Measurements from ENCODE around the gene IQSEC1.
A peak's percentile ranks its signal among the peaks of the same experiment; 100 is the strongest.

The IQSEC1 gene

DNA sequence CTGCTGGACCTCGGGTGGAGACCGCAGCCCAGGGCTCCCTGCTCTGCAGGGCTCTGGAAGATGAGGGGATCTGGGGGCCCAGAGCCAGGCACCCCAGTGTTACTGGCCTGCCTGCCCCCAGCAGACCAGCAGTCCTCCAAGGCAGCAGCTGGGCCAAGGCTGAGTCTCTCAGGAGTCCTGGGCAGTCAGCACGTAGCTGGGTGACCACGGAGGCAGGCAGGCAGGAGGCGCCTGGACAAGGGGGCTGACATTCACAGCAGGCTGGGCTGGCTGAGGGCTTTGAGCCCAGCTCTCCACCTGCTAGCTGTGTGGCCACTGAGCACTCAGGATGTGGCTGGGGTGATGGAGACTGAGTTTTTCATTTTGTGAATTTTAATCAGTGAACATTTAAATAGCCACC, 67.9 kb downstream of the IQSEC1 start:
- Histone ChIP-seq H3K9ac (ENCODE audit: low read length) (no peak overlapping the region), H3K4ac (ENCODE audit: low read depth in 1 of 2, low read length in 2 of 2) (no peak overlapping the region), H3K36me3 (ENCODE audit: control insufficient read depth in 1 of 2, insufficient read depth in 2 of 2, low read depth in 1 of 2, low read length in 2 of 2) (peaks cover 0 to 17% of the 10 kb centered on the region in 2 experiments), H2AFZ (ENCODE audit: low read depth, low read length) (no peak overlapping the region), H3K18ac (ENCODE audit: low read depth in 1 of 2, low read length in 2 of 2) (no peak overlapping the region), H2BK120ac (ENCODE audit: low read depth, low read length) (no peak overlapping the region), H2BK12ac (ENCODE audit: low read length in 2 of 2) (no peak overlapping the region), H2BK15ac (ENCODE audit: low read depth, poor library complexity, severe bottlenecking) (no peak overlapping the region), H2BK5ac (ENCODE audit: low read depth, low read length, poor library complexity, severe bottlenecking) (no peak overlapping the region), H3K4me2 (ENCODE audit: low read length, poor library complexity, severe bottlenecking) (no peak overlapping the region), H2AK5ac (ENCODE audit: low read length, severe bottlenecking) (no peak overlapping the region), H3K23ac (ENCODE audit: low read length in 2 of 2) (no peak overlapping the region), H3K27ac (ENCODE audit: low read length, poor library complexity, severe bottlenecking) (no peak overlapping the region), H3K14ac (ENCODE audit: low read length in 2 of 2) (no peak overlapping the region), H3K4me1 (ENCODE audit: control insufficient read depth, insufficient read depth, low read depth, low read length) (peaks cover 27% of the 10 kb centered on the region), H3K9me3 (ENCODE audit: control insufficient read depth, low read length) (no peaks in the 10 kb centered on the region), H3K4me3 (ENCODE audit: insufficient read depth in 1 of 2, low read depth in 1 of 2, low read length in 2 of 2) (no peak overlapping the region), H4K91ac (ENCODE audit: low read length) (peak overlapping the region; percentile 65), H4K8ac (ENCODE audit: low read length) (no peak overlapping the region), H3K27me3 (ENCODE audit: control insufficient read depth in 1 of 2, insufficient read depth in 1 of 2, low read length in 2 of 2) (peaks cover 0 to 32% of the 10 kb centered on the region in 2 experiments), H3K79me1 (replicated peaks; ENCODE audit: low read length, poor library complexity, severe bottlenecking) (peaks cover 29% of the 10 kb centered on the region)
- WGBS = 70% methylated on average over 5 of the region's 5 CpGs
- DNase-seq = no peak

DNA sequence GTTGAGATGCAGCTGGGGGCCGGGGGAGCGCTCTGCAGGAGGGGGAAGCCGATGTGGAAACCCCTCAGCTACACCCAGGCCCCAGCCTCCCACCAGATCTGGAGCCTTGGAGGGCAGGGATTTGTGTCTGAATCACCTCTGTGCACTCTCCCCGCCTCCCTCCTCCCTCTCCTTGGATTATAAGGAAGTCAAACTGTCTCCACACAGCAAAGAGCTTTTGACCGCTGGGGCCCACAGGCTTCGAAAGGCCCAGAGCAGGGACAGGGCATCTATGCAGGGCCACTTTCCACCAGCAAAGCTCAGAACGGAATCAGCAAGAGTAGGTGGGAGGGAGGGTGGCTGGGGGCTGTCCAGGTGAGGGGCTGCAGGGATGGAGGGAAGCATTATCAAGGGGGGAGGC, 68.9 kb downstream of the IQSEC1 start:
- H3K4ac ChIP-seq (ENCODE audit: low read depth in 1 of 2, low read length in 2 of 2) = no peak overlapping the region
- H3K18ac ChIP-seq (ENCODE audit: low read depth in 1 of 2, low read length in 2 of 2) = no peak overlapping the region
- 64% methylated on average over 6 of the region's 7 CpGs for WGBS
- no peak overlapping the region for H2AK5ac ChIP-seq (ENCODE audit: low read length, severe bottlenecking)
- peak overlapping the region; percentile 50 for H4K8ac ChIP-seq (ENCODE audit: low read length)
- no peaks in the 10 kb centered on the region for H3K9me3 ChIP-seq (ENCODE audit: control insufficient read depth, low read length)
- peaks cover 0 to 29% of the 10 kb centered on the region in 2 experiments for H3K27me3 ChIP-seq (ENCODE audit: control insufficient read depth in 1 of 2, insufficient read depth in 1 of 2, low read length in 2 of 2)
- peak overlapping the region; percentile 43 for H4K91ac ChIP-seq (ENCODE audit: low read length)
- peaks cover 29% of the 10 kb centered on the region for H3K79me1 ChIP-seq (replicated peaks; ENCODE audit: low read length, poor library complexity, severe bottlenecking)
- DNase-seq = no peak
- H3K27ac ChIP-seq (ENCODE audit: low read length, poor library complexity, severe bottlenecking) = peak overlapping the region; percentile 10
- H3K4me3 ChIP-seq (ENCODE audit: insufficient read depth in 1 of 2, low read depth in 1 of 2, low read length in 2 of 2) = no peak overlapping the region
- H3K23ac ChIP-seq (ENCODE audit: low read length in 2 of 2) = no peak overlapping the region
- no peak overlapping the region for H2BK120ac ChIP-seq (ENCODE audit: low read depth, low read length)
- no peak overlapping the region for H2BK12ac ChIP-seq (ENCODE audit: low read length in 2 of 2)
- H3K9ac ChIP-seq (ENCODE audit: low read length) = no peak overlapping the region
- peaks cover 27% of the 10 kb centered on the region for H3K4me1 ChIP-seq (ENCODE audit: control insufficient read depth, insufficient read depth, low read depth, low read length)
- H3K36me3 ChIP-seq (ENCODE audit: control insufficient read depth in 1 of 2, insufficient read depth in 2 of 2, low read depth in 1 of 2, low read length in 2 of 2) = peaks cover 0 to 17% of the 10 kb centered on the region in 2 experiments
- no peak overlapping the region for H2BK15ac ChIP-seq (ENCODE audit: low read depth, poor library complexity, severe bottlenecking)
- no peak overlapping the region for H3K14ac ChIP-seq (ENCODE audit: low read length in 2 of 2)
- no peak overlapping the region for H2AFZ ChIP-seq (ENCODE audit: low read depth, low read length)
- no peak overlapping the region for H3K4me2 ChIP-seq (ENCODE audit: low read length, poor library complexity, severe bottlenecking)
- H2BK5ac ChIP-seq (ENCODE audit: low read depth, low read length, poor library complexity, severe bottlenecking) = no peak overlapping the region

- Histone ChIP-seq H3K14ac (ENCODE audit: low read length in 2 of 2) (no peak overlapping the region), H2BK12ac (ENCODE audit: low read length in 2 of 2) (no peak overlapping the region), H3K9ac (ENCODE audit: low read length) (no peak overlapping the region), H2BK5ac (ENCODE audit: low read depth, low read length, poor library complexity, severe bottlenecking) (no peak overlapping the region), H2BK15ac (ENCODE audit: low read depth, poor library complexity, severe bottlenecking) (no peak overlapping the region), H3K4me3 (ENCODE audit: insufficient read depth in 1 of 2, low read depth in 1 of 2, low read length in 2 of 2) (no peak overlapping the region), H3K18ac (ENCODE audit: low read depth in 1 of 2, low read length in 2 of 2) (no peak overlapping the region), H4K91ac (ENCODE audit: low read length) (no peak overlapping the region), H3K27me3 (ENCODE audit: control insufficient read depth in 1 of 2, insufficient read depth in 1 of 2, low read length in 2 of 2) (peaks cover 0 to 24% of the 10 kb centered on the region in 2 experiments), H3K4me2 (ENCODE audit: low read length, poor library complexity, severe bottlenecking) (no peak overlapping the region), H2AFZ (ENCODE audit: low read depth, low read length) (no peak overlapping the region), H2AK5ac (ENCODE audit: low read length, severe bottlenecking) (no peak overlapping the region), H3K79me1 (replicated peaks; ENCODE audit: low read length, poor library complexity, severe bottlenecking) (peaks cover 24% of the 10 kb centered on the region), H3K4ac (ENCODE audit: low read depth in 1 of 2, low read length in 2 of 2) (no peak overlapping the region), H3K27ac (ENCODE audit: low read length, poor library complexity, severe bottlenecking) (no peak overlapping the region), H3K9me3 (ENCODE audit: control insufficient read depth, low read length) (no peaks in the 10 kb centered on the region), H2BK120ac (ENCODE audit: low read depth, low read length) (no peak overlapping the region), H4K8ac (ENCODE audit: low read length) (no peak overlapping the region), H3K23ac (ENCODE audit: low read length in 2 of 2) (no peak overlapping the region), H3K4me1 (ENCODE audit: control insufficient read depth, insufficient read depth, low read depth, low read length) (peaks cover 24% of the 10 kb centered on the region), H3K36me3 (ENCODE audit: control insufficient read depth in 1 of 2, insufficient read depth in 2 of 2, low read depth in 1 of 2, low read length in 2 of 2) (peaks cover 0 to 10% of the 10 kb centered on the region in 2 experiments)
- DNase-seq = no peak
- WGBS = 96% methylated on average over 3 of the region's 4 CpGs
These were observed 69.6 kb downstream of the IQSEC1 start for GRCh38 chr3:13003608-13004007.

DNA sequence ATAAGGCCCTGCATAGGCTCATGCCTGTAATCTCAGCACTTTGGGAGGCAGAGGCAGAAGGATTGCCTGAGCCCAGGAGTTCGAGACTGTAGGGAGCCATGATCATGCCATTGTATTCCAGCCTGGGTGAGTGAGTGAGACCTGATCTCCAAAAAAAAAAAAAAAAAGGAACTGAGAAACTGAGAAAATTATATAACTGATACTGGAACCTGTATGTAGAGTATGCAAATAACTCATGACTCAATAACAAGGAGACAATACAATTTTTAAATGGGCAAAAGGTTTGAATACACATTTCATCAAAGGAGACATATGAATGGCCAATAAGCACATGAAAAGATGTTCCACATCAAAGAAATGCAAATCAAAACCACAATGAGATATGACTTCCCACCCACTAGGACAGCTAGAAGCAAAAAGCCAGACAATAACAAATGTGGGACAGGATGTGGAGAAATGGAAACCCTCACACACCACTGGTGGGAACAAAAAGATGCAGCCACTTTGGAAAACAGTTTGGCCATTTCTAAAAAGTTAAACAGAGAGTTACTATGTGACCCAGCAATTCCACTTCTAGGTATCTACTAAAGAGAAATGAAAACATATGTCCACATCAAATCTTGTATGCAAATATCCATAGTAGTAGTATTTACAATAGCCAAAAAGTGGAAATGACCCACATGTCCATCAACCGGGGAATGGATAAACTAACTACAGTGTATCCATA, 70.7 kb downstream of the IQSEC1 start:
- WGBS = 92% methylated on average over 1 of the region's 2 CpGs
- no peak overlapping the region for H2BK120ac ChIP-seq (ENCODE audit: low read depth, low read length)
- H3K18ac ChIP-seq (ENCODE audit: low read depth in 1 of 2, low read length in 2 of 2) = no peak overlapping the region
- H3K4me3 ChIP-seq (ENCODE audit: insufficient read depth in 1 of 2, low read depth in 1 of 2, low read length in 2 of 2) = no peak overlapping the region
- H2BK15ac ChIP-seq (ENCODE audit: low read depth, poor library complexity, severe bottlenecking) = no peak overlapping the region
- no peak overlapping the region for H3K4ac ChIP-seq (ENCODE audit: low read depth in 1 of 2, low read length in 2 of 2)
- H3K36me3 ChIP-seq (ENCODE audit: control insufficient read depth in 1 of 2, insufficient read depth in 2 of 2, low read depth in 1 of 2, low read length in 2 of 2) = peaks cover 0 to 10% of the 10 kb centered on the region in 2 experiments
- no peak overlapping the region for H2BK12ac ChIP-seq (ENCODE audit: low read length in 2 of 2)
- no peak overlapping the region for H3K23ac ChIP-seq (ENCODE audit: low read length in 2 of 2)
- no peak overlapping the region for H3K9ac ChIP-seq (ENCODE audit: low read length)
- peaks cover 17% of the 10 kb centered on the region for H3K4me1 ChIP-seq (ENCODE audit: control insufficient read depth, insufficient read depth, low read depth, low read length)
- no peak overlapping the region for H3K4me2 ChIP-seq (ENCODE audit: low read length, poor library complexity, severe bottlenecking)
- H3K27ac ChIP-seq (ENCODE audit: low read length, poor library complexity, severe bottlenecking) = no peak overlapping the region
- H3K14ac ChIP-seq (ENCODE audit: low read length in 2 of 2) = no peak overlapping the region
- H3K27me3 ChIP-seq (ENCODE audit: control insufficient read depth in 1 of 2, insufficient read depth in 1 of 2, low read length in 2 of 2) = peaks cover 0 to 14% of the 10 kb centered on the region in 2 experiments
- no peak overlapping the region for H2BK5ac ChIP-seq (ENCODE audit: low read depth, low read length, poor library complexity, severe bottlenecking)
- peaks cover 20% of the 10 kb centered on the region for H3K79me1 ChIP-seq (replicated peaks; ENCODE audit: low read length, poor library complexity, severe bottlenecking)
- H3K9me3 ChIP-seq (ENCODE audit: control insufficient read depth, low read length) = no peaks in the 10 kb centered on the region
- H4K91ac ChIP-seq (ENCODE audit: low read length) = no peak overlapping the region
- no peak overlapping the region for H2AFZ ChIP-seq (ENCODE audit: low read depth, low read length)
- H2AK5ac ChIP-seq (ENCODE audit: low read length, severe bottlenecking) = no peak overlapping the region
- no peak for DNase-seq
- no peak overlapping the region for H4K8ac ChIP-seq (ENCODE audit: low read length)

Measured in mesenchymal stem cell (in vitro differentiated cells and primary cell).